HL-60/S4 (cell line): ENCODE data around the gene NISCH.

Source experiments
- in situ Hi-C: fragments of 300-500 bp; cut with MboI; formaldehyde crosslinking; loops from 2 replicates; pipeline ENCODE4 v1.14.3; 2022; ENCODE audit warnings: low sequenced_read_pairs

The NISCH gene

DNA sequence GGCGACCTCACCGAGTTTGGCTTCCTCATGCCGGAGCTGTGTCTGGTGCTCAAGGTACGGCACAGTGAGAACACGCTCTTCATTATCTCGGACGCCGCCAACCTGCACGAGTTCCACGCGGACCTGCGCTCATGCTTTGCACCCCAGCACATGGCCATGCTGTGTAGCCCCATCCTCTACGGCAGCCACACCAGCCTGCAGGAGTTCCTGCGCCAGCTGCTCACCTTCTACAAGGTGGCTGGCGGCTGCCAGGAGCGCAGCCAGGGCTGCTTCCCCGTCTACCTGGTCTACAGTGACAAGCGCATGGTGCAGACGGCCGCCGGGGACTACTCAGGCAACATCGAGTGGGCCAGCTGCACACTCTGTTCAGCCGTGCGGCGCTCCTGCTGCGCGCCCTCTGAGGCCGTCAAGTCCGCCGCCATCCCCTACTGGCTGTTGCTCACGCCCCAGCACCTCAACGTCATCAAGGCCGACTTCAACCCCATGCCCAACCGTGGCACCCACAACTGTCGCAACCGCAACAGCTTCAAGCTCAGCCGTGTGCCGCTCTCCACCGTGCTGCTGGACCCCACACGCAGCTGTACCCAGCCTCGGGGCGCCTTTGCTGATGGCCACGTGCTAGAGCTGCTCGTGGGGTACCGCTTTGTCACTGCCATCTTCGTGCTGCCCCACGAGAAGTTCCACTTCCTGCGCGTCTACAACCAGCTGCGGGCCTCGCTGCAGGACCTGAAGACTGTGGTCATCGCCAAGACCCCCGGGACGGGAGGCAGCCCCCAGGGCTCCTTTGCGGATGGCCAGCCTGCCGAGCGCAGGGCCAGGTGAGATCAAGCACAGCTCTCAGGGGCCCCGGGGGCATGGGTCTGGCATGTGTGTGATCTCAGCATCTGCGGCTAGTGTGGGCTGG is 32.6 kb downstream of the NISCH start:
- in situ Hi-C loops: no loop called here

DNA sequence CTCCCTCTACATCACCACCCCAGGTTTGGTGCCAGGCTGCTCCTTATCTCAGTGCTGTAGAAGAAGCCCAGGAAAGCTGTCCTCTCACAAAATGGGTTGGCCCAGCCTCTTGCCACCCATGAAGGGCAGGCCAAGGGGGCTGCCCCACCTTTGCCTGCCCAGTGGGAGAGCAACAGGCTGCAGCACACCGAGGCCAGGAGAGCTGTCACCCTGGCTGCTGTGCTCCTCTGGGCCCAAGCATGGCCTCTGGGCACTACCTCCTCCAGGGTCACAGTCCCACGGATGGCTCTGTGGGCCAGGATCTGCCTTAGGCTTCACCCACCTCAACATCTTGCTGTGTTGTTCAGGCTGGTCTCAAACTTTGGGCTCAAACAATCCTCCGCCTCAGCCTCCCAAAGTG is 33.3 kb downstream of the NISCH start:
- in situ Hi-C loops: no loop called here

DNA sequence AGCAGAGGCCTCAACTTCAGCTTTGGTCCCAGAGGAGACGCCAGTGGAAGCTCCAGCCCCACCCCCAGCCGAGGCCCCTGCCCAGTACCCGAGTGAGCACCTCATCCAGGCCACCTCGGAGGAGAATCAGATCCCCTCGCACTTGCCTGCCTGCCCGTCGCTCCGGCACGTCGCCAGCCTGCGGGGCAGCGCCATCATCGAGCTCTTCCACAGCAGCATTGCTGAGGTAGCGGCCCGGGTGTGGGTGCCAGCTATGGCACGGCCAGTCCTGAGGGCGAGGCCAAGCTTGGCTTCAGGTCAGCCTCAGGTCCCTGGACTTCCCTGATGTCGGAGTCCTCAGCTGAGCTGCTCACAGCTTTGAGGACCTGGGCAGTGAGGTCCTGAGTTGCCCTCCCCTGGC is 34.0 kb downstream of the NISCH start:
- in situ Hi-C loops: no loop called here

DNA sequence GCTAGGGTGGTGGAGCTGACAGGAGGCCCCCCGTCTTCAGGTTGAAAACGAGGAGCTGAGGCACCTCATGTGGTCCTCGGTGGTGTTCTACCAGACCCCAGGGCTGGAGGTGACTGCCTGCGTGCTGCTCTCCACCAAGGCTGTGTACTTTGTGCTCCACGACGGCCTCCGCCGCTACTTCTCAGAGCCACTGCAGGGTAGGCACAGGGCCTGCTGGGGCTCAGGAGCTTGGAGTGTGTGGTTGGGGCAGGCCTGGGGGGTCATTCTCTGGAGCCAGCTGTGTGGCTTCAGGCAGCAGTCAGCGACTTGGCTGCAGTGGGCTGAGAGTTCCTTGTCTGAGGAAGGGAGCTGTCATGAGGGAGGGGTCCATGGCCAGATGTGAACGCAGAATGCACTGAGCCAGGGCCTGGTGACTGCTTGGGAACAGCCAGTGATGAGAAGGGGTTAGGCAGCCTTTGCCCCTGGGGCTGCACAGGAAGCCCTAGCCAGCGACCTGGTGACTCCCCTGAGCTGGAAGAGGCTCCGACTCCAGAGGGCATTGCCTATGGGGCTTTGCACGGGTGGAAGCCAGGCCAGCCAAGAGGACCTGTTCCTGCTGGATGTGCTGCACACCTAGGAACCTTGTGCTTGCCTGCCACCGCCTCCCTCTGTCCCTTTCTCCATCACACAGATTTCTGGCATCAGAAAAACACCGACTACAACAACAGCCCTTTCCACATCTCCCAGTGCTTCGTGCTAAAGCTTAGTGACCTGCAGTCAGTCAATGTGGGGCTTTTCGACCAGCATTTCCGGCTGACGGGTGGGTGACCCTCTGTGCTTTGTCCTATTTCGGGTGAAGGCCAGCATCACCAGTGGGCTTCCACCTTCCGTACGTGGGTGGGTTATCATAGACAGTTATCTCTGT is 34.9 kb downstream of the NISCH start:
- in situ Hi-C loops: no loop called here

DNA sequence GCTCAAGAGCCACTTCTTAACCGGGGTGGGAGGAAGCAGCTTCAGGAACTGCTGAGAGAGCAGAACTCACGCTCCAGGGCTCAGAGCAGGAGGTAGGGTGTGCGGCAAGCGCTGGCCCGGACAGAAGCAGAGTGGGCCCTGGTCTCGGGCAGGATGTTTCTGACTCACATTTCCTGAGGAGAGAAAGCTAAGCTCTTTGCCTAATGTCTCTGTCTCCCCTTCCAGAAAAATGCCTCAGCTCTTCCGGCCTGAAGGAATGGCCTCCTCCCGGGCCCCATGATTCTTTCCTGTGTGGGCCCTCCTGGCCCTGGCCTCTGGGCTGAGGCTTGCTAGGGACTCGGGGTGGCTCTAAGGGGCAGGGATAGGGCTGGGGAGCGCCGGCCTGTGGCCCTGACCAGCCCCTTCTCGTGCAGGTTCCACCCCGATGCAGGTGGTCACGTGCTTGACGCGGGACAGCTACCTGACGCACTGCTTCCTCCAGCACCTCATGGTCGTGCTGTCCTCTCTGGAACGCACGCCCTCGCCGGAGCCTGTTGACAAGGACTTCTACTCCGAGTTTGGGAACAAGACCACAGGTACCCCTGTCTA is 35.6 kb downstream of the NISCH start:
- in situ Hi-C loops: no loop called here

DNA sequence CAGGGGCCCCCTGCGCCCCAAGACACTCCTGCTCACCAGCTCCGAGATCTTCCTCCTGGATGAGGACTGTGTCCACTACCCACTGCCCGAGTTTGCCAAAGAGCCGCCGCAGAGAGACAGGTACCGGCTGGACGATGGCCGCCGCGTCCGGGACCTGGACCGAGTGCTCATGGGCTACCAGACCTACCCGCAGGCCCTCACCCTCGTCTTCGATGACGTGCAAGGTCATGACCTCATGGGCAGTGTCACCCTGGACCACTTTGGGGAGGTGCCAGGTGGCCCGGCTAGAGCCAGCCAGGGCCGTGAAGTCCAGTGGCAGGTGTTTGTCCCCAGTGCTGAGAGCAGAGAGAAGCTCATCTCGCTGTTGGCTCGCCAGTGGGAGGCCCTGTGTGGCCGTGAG is 36.7 kb downstream of the NISCH start:
- in situ Hi-C loops: no loop called here

DNA sequence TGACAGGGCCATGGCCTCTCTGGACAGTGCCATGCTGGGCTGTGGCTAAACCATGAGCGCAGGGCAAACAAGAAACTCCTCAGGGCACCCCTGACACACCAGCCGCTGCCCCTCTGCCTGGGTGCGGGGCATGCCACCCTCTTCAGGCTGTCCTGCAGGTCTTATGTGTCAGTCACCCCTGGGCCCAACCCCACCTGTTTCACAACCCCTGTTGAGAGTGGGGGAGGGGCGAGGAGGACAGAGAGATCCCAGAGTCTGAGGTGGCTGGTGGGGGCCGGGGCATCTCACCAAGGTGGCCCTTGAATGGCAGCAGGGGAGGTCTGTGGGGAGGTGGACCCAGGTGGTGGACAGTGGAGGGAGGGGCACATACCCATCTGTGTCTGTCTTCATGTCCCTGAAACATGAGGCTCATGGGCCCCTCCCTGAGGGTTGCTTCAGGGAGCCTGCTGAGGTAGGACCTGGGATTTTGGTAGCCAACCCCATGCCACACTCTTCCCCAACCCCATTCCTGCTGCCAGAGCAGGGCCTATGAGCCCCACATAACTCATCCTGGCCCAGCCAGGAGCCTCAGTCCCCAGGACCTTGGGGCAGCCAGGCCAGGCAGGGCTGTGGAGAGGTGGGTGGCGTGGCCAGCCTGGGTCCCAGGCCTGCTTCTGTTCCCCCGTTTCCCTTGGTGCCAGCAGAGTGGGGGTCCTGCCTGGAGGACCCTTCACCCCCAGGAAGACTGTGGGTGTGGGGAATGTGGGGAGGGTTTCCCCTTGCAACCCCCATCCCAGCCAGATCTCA is 38.0 kb downstream of the NISCH start:
- in situ Hi-C loops: no loop called here

DNA sequence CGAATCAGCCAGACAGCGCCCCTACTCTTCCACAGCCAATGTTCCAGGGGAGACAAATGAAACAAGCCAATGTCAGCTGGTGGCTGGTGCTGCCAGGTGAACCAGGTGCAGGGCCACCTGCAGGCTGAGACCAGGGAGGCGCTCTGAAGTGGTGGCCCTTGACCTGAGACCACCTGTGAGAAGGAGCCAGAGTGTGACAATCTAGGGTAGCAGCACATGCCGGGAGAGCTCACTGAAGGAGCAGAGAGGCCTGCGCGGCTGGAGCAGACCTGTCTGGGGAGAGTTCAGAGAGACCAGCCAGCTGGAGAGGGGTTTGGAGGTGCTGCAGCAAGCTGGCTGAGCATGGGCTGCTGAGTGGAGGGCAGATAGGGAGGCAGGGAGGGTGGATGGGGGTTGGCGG is 39.0 kb downstream of the NISCH start:
- in situ Hi-C loops: no loop called here

DNA sequence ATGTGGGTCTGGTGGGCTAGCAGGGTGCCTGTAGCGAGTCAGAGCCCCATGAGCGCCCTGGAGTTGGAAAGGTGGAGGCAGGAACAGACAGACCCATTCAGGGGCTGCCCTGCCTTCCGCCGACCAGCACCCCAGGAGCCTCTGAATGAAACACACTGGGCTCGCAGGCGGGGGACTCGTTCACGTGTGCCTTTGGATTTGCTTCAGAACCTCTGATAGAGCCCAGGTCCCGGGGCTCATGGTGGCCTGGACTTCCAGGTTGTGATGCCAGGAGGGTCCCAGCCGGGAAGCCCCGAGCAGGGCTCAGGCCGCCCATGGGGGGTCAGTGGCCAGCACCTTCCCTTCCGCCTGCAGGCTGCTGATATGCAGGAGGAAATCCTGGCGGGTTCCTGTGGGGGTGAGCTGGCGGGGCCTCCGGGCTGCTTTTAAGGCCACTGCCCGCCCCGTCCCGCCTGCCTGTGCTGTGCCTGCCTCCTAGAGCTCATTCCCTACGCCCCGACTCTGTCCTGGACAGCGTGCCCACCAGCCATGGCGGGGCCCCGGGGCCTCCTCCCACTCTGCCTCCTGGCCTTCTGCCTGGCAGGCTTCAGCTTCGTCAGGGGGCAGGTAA is 39.6 kb downstream of the NISCH start, which contains the start of gene STAB1:
TSS of gene STAB1 (plus strand) at position 453 of the 610 bp plus-strand sequence. CDS start at position 529, 76 bp downstream.
- in situ Hi-C loops: no loop called here

DNA sequence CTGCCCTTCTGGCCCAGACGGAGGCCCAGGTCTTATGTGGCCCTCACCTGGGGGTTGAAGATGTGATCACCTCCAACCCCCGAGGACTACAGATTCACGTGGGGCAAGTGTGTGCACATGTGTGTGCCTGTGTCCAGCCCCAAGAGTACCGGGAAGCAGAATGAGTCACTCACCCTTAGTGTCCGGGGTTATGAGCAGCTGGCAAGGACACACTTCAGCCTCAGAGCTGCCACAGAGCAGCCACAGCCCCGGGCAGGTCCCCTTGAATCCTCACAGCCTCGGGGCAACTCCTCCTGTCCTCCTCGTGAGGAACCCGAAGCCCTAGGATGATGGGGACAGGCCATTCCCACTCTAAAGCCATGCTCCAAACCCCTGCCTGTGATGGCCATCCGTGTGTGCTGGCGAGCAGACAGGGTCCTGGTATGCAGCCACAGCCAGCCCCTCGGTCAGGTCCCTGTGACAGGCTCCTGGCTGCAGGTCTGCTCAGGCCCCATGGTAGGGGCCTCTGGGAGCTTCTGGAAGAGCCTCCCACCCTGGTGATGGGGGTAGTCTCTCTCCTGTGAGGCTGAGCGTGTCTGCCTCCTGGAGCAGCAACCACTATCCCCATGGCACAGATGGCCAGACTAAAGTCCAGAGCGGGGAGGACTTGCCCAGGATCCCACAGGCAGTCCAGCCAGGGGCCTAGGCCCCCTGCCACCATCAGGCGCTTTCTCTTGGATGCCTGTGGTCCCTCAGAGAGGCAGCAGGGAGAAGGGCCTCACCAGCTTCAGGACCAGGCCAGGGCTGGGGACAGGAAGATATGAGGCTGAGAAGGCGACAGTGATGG is 40.6 kb downstream of the NISCH start:
- in situ Hi-C loops: no loop called here

DNA sequence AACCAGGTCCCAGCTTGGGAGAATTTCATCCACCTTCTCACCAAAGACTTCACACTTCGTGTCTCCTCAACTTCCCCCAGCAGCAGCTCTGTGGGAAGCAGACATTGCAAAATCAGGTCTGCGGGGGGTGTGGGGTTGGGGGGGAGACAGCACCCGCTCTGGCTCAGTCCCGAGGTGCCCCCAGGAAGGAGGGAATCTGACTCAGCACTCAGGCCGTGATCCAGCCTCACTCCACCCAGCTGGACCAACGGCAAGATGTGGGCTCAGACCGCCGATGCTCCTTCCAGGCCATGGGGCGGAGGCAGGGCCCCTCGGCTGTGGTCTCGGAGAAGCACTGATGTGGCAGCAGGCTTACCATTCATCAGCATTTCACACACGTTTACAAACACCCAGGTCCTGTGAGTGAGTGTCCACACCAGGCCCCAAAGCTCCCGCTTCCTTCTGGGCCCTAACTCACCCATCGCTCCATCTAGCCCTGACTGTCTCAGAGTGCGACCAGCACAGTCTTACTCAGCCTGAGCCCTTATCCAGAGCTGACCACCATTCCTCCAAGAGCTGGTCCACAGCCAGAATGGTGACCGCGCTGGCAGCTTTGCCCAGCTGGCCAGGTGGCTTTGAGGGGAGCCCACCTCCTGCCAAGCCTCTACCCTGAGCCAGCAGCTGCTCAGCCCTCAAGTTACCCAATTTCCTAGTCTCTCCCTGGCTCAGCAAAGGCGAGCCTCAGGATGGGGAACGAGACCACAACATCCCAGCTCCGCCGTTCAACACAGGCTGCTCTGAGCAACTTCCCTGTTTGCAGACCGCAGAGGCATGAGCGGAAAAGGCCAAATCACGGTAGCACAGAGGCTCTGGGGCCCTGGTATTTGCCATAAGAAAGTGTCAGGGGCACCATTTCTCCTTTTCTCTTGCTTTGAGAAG is 43.0 kb downstream of the NISCH start:
- in situ Hi-C loops: no loop called here

DNA sequence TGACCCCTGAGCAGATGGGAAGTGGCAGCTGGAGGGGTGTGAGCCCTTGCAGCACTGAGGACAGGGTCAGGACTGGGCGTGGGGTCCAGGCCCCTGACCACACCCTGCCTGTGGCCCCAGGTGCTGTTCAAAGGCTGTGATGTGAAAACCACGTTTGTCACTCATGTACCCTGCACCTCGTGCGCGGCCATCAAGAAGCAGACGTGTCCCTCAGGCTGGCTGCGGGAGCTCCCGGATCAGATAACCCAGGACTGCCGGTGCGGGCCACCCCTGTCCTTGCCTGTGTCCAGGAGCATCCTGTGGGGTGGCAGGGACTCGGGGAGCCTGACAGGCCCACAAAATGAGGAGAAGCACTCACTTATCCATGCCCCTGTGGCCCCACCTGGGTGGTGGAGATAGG is 45.6 kb downstream of the NISCH start:
- in situ Hi-C loops: no loop called here

DNA sequence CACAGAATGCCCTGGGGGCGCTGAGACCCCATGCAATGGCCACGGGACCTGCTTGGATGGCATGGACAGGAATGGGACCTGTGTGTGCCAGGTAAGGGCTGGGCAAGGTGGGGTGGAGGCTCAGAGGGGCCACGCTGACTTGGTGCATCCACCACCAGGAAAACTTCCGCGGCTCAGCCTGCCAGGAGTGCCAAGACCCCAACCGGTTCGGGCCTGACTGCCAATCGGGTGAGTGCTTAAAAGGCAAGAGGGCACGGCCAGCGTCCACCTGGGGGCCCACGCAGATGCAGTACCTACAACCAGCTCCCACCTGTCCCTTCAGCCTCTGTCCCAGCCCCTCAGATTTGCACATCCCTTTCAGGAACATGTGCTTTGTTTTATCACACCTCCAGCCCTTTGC is 46.6 kb downstream of the NISCH start:
- in situ Hi-C loops: no loop called here

DNA sequence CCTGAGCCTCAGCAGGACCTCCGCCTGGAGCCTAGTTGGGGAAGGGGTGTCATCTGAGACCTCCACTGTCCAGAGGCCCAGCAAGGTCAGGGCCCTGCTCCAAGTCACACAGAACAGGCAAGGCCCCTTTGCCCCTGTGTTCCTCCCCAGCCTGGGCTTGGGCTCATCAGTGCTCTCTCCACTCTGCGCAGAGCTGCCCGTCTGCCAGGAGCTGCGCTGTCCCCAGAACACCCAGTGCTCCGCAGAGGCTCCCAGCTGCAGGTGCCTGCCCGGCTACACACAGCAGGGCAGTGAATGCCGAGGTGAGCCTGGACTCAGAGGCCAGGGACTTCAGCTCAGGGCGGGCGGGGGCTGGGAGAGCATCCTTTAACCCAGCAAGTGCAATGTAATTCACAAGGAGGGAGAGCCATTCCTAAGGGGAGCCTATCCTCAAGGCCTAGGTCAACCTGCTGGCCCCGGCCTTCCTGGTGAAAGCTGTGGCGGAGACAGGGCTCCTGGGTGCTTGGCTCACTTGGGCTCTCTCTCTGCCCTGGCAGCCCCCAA is 47.5 kb downstream of the NISCH start:
- in situ Hi-C loops: no loop called here

DNA sequence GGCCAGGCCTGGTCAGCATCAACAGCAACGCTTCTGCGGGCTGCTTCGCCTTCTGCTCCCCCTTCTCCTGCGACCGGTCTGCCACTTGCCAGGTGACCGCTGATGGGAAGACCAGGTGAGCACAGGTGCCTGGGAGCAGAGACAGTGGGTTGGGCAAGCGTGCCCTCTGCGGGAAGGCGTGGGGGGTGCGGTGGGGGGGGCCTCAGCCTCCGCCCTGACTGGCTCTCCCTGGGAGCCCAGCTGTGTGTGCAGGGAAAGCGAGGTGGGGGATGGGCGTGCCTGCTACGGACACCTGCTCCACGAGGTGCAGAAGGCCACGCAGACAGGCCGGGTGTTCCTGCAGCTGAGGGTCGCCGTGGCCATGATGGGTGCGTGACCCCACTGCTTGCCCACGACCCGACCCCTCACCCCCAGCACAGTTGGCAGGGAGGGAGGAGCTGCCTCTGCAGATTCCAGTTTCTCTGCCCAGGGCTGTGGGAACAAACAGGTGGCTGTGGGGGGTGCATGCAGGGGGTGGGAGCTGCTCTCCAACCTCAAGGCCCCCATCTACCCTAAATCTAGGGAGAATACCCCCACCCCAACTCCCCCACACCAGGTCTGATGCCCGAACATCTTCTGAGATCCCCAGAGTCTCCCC is 48.5 kb downstream of the NISCH start:
- in situ Hi-C loops: no loop called here

DNA sequence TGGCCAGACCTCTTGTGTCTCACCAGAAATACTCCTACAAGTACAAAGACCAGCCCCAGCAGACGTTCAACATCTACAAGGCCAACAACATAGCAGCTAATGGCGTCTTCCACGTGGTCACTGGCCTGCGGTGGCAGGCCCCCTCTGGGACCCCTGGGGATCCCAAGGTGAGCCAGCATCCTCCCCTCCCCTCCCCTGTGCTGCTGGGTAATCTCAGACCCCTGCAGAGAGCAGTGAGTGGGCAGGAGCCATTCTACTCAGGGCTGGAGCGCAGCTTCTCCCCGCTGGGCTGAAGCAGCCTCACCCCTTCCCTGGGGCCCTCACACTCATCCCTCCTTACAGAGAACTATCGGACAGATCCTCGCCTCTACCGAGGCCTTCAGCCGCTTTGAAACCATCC is 49.6 kb downstream of the NISCH start:
- in situ Hi-C loops: no loop called here

DNA sequence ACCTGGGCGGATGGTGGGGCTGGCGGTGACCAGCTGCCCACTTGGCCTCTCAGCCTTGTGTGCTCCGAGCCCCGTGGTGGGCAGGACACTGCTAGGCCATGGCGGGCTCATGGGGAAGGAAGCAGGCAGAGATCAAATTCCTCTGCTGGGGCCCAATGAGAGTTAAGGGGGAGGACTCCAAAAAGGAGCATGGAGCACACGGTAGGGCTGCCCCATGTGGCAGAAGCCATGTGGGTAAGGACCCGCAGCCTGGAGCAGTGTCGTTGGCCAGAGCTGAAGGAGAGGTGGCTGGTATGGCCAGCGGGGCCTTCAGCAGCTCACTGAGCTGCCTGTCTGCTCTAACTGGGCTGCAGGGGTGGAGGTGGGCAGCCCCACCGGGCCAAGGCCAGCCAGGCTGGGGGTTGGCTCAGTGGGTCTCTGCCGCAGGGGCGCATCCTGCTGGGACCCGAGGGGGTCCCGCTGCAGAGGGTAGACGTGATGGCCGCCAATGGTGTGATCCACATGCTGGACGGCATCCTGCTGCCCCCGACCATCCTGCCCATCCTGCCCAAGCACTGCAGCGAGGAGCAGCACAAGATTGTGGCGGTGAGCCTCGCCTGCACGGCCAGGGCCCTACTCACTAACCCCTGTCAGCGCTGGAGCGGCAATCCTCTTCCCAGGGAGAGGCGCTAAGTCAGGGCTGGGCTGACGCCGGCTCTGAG is 51.0 kb downstream of the NISCH start:
- in situ Hi-C loops: no loop called here
